Measurements from ENCODE around the gene FANCF. TPM values are rescaled to one million over a fixed set of nuclear protein-coding genes. Genes with fewer than 3 reads are reported as not detected.

The FANCF gene
- total RNA-seq, 1 experiment from 2014 or later, result 5.2 TPM

GRCh38 chr11:22584976-22585375 lies 40.6 kb downstream of the FANCF start (continued):
- TF ChIP-seq REST (IDR thresholded peaks at IDR 0.05; ENCODE audit: low read depth) (no peak), RAD21 (IDR thresholded peaks at IDR 0.05; ENCODE audit: low read depth) (no peak), JUND (IDR thresholded peaks at IDR 0.05) (no peak)

GRCh38 chr11:22583963-22584492 lies 41.6 kb downstream of the FANCF start:
- DNase-seq (ENCODE audit: low read depth, low spot score) (no peak), ATAC-seq (no peak)
- no peak overlapping the region for H3K4me3 ChIP-seq (replicated peaks in 1 of 2; ENCODE audit: low read depth in 1 of 2, low read length in 2 of 2)
- no peak overlapping the region for H3K9ac ChIP-seq (ENCODE audit: low read length)
- H4K20me1 ChIP-seq (ENCODE audit: insufficient read depth), result no peaks in the 10 kb centered on the region; the same call in 1 of the 2 replicates
- no peaks in the 10 kb centered on the region for H3K36me3 ChIP-seq (ENCODE audit: control insufficient read depth in 1 of 2, insufficient read depth in 2 of 2, low read length in 2 of 2)
- POLR2A ChIA-PET, result no interaction called here
- H3K4me2 ChIP-seq (ENCODE audit: low read length), result no peak overlapping the region
- no peaks in the 10 kb centered on the region for H3K9me2 ChIP-seq (ENCODE audit: insufficient read depth)
- H3K27ac ChIP-seq (ENCODE audit: low read depth, low read length), result no peak overlapping the region
- H3K9me3 ChIP-seq (ENCODE audit: control insufficient read depth in 1 of 2, insufficient read depth in 1 of 2, low read depth in 1 of 2, low read length in 2 of 2), result no peaks in the 10 kb centered on the region
- RAD21 ChIA-PET (ENCODE audit: low non-redundant PET in 1 of 2, low total read pairs in 2 of 2, uncharacterized antibody in 2 of 2, unreplicated experiment in 2 of 2), result no interaction called here
- no peaks in the 10 kb centered on the region for H3K79me2 ChIP-seq (ENCODE audit: insufficient read depth, low read length)
- no TSS peak for BruUV-seq (replicated peaks)
- no peak for TF ChIP-seq SRF (IDR thresholded peaks at IDR 0.05; ENCODE audit: low read depth)
- no peak for TF ChIP-seq TCF7L2 (IDR thresholded peaks at IDR 0.05; ENCODE audit: borderline replicate concordance, extremely low read depth, insufficient read depth, insufficient read length)
- intact Hi-C loops (cut with micrococcal nuclease), result no loop called here
- no peaks in the 10 kb centered on the region; the same call in 1 of the 2 replicates for H3K27me3 ChIP-seq (ENCODE audit: insufficient read depth, low read length)
- no peak overlapping the region for H2AFZ ChIP-seq (ENCODE audit: low read depth, low read length, poor library complexity, severe bottlenecking)
- CTCF ChIA-PET, result no interaction called here
- H3K4me1 ChIP-seq (ENCODE audit: control insufficient read depth in 1 of 2, insufficient read depth in 2 of 2, low read length in 2 of 2), result no peaks in the 10 kb centered on the region

All from HCT116 (cell line).